NCI-H1105 treated with DMSO at 0.1 percent for 48 hours (cell line): ENCODE measurements around the gene C3orf20.

Experiments used
- DNase-seq: peaks from one replicate; lab custom pipeline; 2025; lab: John Stamatoyannopoulos, UW

Gene C3orf20

DNA sequence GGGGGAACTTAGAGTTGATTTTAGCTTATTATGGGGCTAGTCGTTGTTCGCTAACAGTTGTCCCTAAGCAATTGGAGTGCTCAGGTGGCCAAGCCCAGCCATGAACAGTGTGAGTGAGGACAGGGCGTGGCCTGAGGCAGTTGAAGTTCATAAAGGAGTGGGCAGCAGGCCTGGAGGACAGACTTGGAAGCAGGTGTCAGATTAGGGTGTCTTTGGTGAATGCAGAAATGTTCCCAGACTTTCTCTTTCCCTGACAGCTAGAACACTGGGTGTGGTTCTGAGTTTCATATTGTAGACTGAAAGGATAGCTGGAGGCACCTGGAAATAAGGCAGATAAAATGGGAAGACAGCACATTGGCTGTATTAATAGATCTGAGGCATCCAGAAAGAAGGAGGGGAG, 84.0 kb downstream of the C3orf20 start:
- no peak for DNase-seq

DNA sequence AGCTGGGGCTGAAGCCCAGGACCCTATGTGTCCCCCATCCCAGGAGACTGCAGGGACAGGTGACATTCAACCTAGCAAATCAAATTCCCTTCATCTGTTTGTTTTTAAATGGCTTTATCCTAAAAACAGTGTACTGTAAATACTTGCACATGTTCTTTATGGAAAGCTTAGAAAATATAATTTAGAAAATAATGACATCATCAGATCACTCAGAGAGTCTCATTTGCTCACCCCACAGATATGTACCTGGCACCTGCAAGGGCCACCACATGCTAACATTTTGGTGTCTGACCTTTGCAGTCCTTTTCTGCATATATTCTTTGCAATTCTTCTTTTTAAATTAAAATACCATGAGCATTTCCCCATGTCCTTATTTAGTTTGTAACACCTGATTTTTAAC, 85.2 kb downstream of the C3orf20 start:
- DNase-seq, result no peak

DNA sequence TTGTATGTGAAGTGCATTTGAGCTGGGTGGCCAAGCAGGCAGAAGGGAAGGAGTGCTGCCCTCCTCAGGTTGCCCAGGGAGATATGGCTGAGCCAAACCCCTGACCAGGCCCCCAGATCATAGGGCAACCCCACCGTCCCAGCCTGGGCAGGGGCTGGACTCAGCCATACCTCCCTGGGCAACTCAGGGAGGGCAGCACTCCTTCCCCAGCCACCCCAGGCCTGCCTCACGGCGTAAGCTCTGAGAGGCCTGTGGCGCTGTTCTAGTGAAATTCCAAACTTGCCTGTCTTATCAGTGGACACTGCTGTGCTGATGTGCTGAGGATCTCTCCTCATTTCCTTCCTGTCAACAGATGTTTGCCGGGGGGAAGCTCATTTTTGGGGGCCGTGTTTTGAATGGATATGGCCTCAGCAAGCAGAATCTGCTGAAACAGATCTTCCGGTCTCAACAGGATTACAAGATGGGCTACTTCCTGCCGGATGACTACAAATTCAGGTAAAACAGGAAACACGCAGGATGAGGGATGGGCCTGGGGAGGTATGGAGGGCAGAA, 86.3 kb downstream of the C3orf20 start:
- no peak for DNase-seq

DNA sequence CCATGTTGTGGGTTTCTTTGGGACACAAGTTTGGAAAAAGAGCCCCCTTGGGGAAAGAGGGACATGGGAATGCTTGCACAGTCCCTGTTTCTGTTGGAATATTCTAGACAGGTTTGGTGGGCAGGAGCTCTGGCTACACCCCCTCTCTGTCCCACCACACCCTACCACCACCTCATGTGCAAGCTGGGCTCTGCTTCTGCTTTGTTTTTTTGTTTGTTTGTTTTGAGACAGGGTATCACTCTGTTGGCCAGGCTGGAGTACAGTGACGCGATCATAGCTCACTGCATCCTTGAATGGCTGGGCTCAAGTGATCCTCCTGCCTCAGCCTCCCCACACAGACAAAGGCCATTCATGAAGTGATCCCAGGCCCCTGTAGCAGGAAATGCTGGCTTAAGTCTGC, 86.9 kb downstream of the C3orf20 start:
- DNase-seq, result no peak

DNA sequence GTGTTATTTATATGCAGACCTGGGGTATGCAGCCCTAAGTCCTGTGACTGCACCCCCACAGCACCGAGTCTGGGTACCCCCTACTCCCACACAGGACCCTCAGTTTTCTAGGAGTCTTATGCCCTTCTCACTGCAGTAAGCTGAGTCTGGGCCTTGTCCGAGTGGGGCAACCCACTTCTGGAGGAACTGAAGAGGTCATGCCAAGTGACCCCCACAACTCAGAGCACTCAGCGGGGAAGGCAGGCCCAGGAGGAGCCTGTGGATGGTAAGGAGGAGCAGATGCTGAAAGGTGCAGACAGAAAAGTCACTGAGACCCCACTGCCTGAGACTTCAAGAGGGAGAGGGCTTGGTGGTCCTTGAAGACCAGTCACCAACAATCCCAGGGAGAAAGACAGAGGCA, 87.8 kb downstream of the C3orf20 start:
- DNase-seq, result no peak

DNA sequence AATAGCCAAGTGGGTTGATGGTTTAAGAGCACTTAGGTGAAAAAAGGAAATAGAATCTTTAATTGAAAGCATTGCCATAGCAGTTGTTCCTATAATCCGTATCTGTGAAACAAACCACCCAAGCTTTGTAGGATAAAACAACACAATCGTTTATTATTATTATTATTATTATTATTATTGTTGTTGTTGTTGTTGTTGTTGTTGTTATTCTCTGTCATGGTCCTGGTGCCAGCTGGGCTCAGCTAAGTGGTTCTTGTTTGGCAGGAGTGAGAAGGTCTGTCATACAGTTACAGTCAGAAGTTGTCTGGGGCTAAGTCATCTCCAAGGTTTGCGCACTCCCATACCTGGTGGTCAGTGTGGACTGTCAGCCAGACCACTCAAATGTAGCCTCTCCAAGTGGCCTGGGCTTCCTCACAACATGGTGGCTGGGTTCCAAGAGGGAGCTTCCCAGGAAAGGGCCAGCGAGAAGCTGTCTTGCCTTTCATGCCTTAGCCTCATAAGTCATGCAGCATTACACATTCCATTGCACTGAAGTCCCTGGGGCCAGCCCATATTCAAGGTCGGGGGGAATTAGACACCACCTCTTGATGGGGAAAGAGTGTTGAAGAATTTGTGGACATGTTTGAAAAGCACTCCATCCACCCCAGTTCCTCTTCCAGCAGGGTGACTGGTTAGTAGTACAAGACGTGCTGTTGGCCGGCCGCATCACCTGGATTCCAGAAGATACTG, 89.6 kb downstream of the C3orf20 start:
- DNase-seq, result no peak

DNA sequence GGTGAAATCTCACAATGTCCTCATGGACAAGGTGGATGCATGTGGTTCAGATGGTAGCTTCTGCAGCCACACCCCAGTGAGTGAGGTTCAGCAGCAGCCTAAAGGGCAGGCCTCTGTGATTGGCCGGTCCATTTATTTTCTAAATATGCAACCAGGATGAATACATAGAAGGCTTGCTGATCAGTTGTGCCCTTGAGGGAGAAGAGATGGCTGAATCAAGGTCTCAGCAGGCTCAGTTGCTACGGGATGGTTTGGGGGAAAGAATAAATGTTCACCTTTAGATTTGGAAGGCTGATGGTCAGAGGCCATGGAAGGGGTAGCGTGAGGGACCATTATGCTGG, 90.1 kb downstream of the C3orf20 start:
- no peak for DNase-seq

DNA sequence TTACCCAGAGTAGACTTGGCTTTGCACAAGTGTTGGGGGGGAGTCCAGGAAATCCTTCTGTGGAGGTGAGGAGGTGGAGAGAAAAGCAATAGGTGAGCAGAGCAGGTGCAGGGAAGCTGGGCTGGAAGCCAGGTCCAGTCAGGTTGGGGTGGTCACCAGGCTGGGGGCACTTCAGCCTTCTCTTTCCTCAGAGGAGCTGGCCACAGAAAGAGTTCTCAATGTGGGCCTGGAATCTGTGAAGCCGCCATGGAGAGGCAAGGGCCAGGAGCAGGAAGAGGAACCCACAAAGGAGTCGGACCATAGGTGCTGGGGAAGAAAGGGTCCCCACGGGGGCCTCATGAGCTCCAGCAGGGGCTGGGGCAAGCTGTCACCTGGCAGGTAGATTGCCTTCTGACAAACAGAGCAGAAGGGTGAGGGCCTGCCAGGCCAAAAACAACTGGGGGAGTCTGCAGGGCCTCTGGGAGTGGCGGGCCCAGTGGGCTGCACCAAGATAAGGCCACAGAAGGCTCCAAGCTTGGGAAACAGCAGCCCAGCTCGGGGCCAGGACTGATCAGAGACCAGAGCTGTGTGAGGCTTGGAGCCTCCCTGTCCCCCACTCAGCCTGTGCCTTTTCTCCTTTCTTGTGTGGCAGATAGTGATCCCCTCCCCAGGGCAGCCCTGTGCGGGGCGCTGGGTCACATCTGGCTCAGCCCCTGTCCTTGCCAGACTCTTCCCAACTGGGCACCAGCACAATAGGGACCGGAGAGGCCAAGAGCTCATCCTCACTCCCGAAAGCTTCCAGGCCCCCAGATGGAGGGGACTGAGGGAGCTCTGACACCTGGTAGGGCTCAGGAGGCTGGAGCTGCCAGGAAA, 90.9 kb downstream of the C3orf20 start:
- DNase-seq, result no peak

DNA sequence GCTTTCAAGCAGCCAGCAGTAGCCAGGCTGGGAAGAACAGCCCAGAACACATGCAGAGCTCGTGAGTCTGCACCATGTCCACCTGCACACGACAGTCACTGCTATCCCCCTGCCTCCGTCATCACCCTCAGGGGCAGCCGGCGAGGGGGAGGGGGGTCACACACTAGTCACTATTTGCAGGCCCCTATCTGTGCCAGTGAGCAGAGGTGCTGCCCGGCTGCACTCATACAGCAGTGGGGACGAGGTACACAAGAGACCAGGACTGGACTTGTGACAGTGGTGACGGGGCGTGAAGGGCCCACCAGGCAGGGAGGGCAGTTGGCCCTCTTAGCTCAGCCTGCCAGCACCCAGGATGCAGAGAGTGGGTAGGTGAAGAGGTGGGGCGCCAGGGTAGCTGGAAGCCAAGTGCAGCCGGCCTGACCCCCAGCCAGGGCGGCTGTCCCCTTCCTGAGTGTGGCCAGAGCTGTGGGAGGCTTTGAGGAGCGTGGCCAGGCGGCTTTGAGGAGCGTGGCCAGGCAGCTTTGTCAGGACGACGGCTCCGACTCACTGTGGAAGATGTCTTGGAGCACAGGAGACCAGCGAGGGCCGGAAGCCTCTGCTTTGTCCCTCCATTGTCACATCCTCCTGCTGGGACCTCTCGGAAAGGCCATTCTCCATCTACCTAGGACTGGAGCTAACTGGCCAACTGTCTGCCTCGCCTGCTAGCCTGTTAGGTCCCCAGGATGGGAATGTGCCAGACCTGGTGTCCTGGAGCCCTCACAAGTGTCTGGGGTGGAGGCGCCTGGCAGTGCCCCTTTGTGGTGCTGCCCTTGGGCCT, 91.7 kb downstream of the C3orf20 start:
- DNase-seq, result no peak

DNA sequence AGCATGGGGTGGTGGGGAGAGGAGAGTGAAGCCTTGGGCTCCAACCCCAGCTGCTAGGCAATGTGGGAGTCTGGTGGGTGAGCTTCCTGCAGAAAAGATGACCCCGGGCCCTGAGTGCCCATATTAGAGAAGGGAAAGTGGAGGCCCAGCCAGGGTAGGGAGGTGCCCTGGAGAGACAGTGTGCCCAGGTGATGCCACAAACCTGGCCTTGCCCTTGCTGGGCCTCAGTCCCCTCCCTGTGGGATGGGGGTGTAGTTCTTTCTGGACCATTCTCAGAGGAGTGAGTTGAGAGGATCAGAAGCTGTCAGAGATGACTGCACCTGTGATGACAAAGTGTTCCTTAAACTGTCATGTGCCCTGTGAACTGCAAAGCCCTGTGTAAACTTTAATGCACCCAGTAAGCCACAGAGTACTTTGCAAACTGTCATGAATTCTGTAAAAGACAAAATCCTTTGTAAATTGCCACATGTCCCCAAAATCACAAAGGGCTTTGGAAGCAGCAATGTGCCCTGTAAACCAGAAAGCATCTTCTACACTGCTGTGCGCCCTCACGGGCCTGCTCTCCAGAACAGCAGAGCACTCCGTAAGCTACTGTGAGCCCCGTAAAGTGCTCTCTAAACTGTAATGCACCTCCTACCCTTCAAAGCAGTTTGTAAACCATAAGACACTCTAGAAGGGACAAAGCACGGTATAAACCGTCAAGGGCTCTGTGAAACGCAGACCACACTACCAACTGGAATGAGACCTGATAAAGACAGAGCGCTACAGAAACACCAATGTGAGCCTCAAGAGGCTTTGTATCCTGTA, 92.5 kb downstream of the C3orf20 start:
- DNase-seq, result no peak

DNA sequence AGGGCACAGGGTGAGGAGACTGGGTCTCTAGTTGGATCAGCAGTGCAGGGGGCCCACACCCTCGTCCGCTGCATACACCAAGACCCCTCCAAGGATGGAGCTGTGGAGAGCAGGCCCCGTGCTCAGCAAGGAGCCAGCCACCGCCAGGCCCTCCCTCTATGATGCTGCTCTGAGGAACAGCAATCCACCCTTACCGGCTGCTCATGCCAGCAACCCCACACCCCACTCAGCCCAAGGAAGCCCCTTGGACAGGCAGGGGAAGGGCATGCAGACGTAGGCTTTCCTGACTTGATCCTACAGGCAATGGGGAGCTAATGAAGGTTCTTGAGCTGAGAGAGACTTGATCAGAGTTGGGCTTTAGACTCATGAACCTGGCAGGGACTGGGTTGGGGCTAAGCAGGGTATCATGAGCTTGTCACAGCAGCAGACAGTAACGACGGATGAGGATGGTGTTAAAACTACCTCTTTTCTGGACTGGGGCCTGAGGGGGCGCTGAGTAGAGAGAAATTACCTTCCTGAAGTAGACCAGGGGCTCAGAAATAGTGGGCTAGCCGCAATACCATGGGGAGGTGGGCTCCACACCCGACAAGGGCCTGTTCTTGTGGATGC, 93.3 kb downstream of the C3orf20 start:
- no peak for DNase-seq

DNA sequence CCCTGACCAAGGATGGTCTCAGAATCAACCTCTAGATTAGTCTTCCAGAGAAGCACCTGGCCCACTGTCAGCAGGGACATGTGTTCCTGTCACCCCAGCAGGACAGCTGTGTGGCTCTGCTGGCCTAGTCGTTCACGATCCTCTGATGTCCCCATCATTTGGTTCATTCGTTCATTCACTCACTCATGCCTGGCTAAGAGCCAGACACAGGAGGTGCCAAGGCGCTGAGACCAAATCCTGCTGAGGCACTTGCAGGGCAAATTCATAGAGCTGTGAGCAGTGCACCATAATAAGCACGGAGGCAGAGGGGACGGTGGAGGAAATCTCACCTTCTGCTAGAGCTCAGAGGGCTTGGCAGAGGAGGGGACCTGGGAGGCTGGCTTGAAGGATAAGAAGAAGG, 93.9 kb downstream of the C3orf20 start:
- no peak for DNase-seq

DNA sequence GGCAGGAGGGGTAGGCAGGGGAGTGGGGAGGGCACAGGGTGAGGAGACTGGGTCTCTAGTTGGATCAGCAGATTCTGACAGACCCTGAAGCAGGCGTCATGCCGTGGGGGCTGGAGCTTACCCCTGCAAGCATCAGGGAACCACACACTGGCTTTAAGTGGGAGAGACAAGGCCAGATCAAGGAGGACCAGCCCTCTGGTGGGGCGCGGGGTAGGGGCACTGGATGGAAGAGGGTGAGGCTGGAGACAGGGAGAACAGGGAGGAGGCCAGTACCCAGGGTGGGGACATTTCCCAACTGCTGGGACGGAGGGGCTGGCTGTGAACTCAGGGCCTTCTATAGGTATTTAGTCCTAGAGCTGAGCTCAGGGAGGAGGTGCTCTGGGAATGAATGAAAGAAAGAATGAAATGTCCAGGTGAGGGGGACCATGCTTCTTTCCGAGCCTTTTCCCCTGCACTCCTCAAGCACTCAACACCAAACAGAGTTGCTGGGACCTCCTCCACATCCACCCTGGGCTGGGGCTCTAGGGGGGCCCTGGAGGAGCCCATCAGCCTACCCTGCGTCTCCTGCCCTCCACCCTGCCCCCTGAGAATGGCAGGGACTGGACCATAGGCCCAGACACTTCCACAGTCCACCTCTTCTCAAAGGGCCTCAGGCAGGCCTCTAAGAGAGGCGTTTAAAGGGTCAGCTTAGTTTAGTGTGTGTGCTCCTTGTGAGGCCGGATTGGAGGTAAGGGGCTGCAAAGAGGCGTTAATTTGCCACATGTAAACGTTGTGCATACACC, 94.8 kb downstream of the C3orf20 start:
- DNase-seq, result no peak

DNA sequence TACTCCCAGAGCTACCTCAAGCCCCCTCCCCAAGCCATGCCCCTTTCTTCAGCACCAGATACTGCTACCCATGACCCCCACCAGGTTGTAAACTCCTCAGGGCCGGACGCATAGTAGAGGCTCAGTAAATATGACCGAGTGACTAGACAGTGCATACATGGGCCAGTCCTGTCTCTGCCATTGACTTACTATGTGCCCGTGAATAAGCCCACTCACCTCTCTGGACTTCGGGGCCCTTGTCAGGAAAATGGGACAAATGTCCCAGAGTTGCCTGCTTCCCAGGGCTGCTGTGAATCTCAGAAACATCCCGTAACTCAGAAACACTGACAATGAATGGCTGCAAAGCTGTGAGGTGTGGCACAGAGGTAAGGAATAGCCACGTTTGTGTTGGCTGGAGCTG, 95.7 kb downstream of the C3orf20 start:
- no peak for DNase-seq

DNA sequence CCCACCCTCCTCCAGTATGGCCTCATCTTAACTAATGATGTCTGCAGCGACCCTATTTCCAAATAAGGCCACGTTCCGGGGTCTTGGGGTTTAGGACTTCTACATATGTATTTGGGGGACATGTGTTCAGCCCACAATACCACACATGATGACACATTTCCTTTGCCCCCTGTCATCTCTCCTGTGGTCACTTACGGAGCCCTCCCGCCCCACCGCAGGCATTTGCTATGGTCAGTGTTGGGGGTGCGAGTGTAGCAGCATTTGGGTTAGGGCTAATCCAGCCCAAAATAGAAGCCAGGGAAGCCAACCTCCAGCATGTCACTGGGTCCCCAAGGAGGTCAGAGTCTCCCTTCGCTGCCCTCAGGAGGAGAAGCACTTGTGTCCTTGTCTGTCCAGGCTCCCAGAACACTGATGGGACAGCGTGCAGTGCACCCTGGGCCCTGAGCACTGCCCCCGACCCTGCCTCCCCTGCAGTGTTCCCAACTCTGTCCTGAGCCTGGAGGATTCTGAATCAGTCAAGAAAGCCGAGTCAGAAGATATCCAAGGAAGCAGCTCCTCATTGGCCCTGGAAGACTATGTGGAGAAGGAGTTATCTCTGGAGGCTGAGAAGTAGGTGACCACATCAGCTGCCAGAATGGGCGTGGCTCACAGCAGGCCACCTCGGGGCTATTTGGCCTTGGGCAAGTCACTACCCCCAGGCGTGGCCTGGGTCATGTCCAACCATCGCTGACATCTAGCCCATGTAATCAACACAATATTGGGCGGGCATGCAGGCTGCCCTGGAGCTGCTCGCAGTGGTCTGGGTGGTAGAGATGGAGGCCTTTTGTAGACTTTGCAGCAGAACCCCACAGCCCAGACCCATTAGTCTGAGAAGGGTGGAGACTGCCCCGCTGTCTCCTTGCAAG, 96.9 kb downstream of the C3orf20 start:
- DNase-seq, result no peak

DNA sequence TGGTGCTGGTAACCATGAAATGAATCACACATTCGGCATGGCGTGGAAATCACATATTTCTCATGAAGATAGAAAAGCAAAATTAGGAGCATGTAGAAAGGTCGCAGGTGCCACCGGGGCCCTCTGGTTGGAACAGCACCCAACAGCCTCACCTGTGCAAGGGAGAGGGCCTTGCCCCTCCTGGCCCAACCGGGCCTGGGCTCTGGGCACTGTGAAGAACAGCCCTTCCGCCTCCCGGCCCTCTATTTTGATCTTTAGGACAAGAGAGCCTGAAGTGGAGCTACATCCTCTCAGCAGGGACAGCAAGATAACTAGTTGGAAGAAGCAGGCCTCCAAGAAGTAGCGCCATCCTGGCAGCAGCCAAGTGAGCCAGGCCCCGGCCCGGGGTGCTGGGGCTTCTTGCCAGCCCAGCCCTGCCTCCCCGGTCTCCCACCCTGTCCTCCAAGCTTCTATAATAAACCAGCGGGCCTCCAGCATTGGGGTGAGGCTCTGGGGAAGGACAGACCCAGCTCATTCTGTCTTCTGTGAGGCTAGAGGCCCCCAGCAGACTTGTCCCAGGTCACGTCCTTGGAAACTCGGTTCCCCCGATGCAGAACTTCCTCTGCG, 97.7 kb downstream of the C3orf20 start:
- DNase-seq, result no peak

DNA sequence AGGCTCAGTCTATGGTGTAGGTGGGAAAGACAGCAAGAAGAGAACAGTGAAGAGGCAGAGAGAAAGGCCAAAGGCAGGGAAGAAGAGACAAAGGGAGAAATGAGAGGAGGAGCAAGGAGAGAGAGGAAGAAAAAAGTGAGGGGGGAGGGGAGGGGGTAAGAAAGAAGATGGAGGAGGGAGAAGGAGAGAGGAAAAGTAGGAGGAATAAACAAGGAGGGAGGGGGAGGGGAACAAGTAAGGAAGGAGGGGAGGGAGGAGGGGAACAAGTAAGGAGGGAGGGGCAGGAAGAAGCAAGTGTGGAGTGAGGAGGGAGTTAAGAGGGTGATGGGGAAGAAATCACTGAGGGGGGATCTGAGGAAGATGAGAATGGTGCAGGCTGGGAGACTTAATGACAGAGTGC, 98.3 kb downstream of the C3orf20 start:
- no peak for DNase-seq

DNA sequence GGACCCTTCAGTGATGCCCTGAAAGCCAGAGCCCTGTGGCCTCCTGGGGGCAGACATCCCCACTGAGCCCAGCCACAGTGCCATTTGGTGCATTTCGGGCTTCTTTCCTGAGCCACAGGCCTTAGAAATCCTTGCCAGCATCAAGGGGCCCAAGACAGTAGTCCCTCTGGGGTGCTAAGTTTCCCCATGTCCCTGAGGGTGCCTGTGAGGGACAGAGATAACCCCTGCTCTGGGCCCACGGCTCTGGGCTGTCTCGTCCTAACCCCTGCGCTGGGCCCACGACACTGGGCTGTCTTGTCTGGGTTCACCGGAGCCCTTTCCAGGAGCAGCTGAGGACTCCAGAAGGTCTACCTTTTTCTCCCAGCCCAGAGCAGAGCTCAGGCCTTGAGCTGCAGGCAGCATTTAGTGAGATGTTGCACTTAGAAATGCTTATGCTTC, 98.8 kb downstream of the C3orf20 start:
- DNase-seq, result no peak

DNA sequence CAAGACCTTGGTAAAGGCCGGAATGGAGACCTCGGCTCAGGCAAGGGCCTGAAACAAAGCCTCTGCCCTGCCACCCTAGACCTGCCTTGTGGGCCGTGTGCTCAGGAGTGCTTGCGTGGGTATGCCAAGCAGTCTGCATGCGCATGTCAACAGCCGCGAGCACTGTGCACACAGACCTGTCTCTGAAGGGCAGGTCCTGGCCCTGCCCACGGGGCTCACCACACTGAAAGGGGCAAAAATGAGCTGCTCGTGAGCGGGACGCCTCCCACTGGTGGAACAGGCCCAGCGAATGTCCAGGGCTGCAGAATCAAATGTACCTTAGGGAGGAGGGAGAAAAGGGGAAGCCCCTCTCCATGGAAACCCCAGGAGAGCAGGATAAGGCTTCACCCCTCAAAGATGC, 99.5 kb downstream of the C3orf20 start:
- no peak for DNase-seq
